Measurements from ENCODE around the gene VCX. TPM values are rescaled to one million over a fixed set of nuclear protein-coding genes. Genes with fewer than 3 reads are reported as not detected.

VCX gene
- polyA plus RNA-seq, 1 donor (not counting 4 experiments of a cell fraction or from before 2014, with no cell fraction given) = not detected

DNA sequence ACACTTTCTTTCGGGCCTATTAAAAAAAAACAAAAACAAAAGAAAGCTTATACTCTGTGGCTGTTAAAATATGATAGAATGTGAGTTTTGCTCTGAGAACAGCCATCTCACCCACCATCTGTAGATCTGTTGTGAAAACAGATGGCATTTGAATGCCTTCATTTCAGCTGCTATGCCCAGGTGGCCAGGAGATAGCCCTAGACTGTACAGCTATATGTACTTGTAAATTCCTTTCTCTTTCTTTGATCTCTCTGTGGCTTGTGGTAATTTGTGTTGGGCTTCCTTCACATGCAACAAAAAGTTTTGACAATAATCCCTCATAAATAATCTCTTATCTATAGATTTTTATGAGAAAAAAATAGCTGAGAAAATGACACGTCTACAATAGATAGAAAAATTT, 46.2 kb downstream of the VCX start:
- no peak for FAIRE-seq
- TF ChIP-seq EZH2 (IDR thresholded peaks at IDR 0.05; ENCODE audit: low read length) = no peak
- no peak for TF ChIP-seq CTCF (optimal IDR thresholded peaks at IDR 0.05 in 1 of 3, IDR thresholded peaks at IDR 0.05 in 1 of 3, conservative IDR thresholded peaks at IDR 0.05 in 1 of 3; ENCODE audit: extremely low read depth in 1 of 3, insufficient read depth in 2 of 3, low read length in 3 of 3)
- no peaks in the 10 kb centered on the region for H3K4me1 ChIP-seq (ENCODE audit: control insufficient read depth, extremely low read depth, insufficient read depth, low read length)
- dilution Hi-C loops (cut with MboI; ENCODE audit: extremely low pct_ligation_motif_present, low sequenced_read_pairs) = no loop called here
- H3K36me3 ChIP-seq (ENCODE audit: control insufficient read depth in 2 of 2, extremely low read depth in 1 of 2, insufficient read depth in 2 of 2, low read length in 2 of 2) = no peaks in the 10 kb centered on the region
- H3K4me2 ChIP-seq (ENCODE audit: control insufficient read depth, extremely low read depth, insufficient read depth, low read depth, low read length) = no peak overlapping the region
- H4K20me1 ChIP-seq (ENCODE audit: control insufficient read depth, extremely low read depth, insufficient read depth, low read length) = no peaks in the 10 kb centered on the region
- DNase-seq (ENCODE audit: low read depth, low spot score) = no peak
- H2AFZ ChIP-seq (ENCODE audit: control insufficient read depth, low read length) = no peak overlapping the region
- no peaks in the 10 kb centered on the region for H3K27me3 ChIP-seq (ENCODE audit: control insufficient read depth, extremely low read depth, insufficient read depth, low read length)
- H3K79me2 ChIP-seq (ENCODE audit: control insufficient read depth, insufficient read depth, low read length) = no peaks in the 10 kb centered on the region
- H3K4me3 ChIP-seq (ENCODE audit: control insufficient read depth in 2 of 3, extremely low read depth in 1 of 3, insufficient read depth in 2 of 3, low read depth in 1 of 3, low read length in 3 of 3) = no peak overlapping the region
- H3K9me3 ChIP-seq (ENCODE audit: control insufficient read depth, low read depth, low read length) = no peaks in the 10 kb centered on the region
- no peak overlapping the region for H3K27ac ChIP-seq (ENCODE audit: control insufficient read depth, insufficient read depth, low read length)
- no peak overlapping the region for H3K9ac ChIP-seq (ENCODE audit: control insufficient read depth, extremely low read depth, insufficient read depth, low read length)
- H3K9me1 ChIP-seq (ENCODE audit: control insufficient read depth, extremely low read depth, insufficient read depth, low read length) = no peaks in the 10 kb centered on the region

DNA sequence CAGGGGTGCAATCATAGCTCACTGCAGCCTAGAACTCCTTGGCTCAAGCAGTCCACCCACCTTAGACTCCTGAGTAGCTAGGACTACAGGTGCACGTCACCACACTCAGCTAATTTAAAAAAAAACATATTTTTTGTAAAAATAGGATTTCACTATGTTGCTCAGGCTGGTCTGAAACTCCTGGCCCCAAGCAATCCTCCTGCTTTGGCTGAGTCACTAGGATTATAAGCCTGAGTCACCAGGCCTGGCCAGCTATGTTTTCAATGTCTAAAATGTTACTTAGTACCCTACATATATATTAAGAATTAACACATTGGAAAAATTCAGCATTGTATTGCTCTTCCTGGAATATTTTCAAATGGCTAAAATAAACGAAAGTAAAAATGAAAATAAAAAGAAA, 46.7 kb downstream of the VCX start:
- no peak overlapping the region for H3K4me3 ChIP-seq (ENCODE audit: control insufficient read depth in 2 of 3, extremely low read depth in 1 of 3, insufficient read depth in 2 of 3, low read depth in 1 of 3, low read length in 3 of 3)
- no peak overlapping the region for H2AFZ ChIP-seq (ENCODE audit: control insufficient read depth, low read length)
- DNase-seq (ENCODE audit: low read depth, low spot score) (no peak), FAIRE-seq (no peak)
- H3K9me1 ChIP-seq (ENCODE audit: control insufficient read depth, extremely low read depth, insufficient read depth, low read length) = no peaks in the 10 kb centered on the region
- no peak overlapping the region for H3K9ac ChIP-seq (ENCODE audit: control insufficient read depth, extremely low read depth, insufficient read depth, low read length)
- H3K79me2 ChIP-seq (ENCODE audit: control insufficient read depth, insufficient read depth, low read length) = no peaks in the 10 kb centered on the region
- no peaks in the 10 kb centered on the region for H3K36me3 ChIP-seq (ENCODE audit: control insufficient read depth in 2 of 2, extremely low read depth in 1 of 2, insufficient read depth in 2 of 2, low read length in 2 of 2)
- TF ChIP-seq EZH2 (IDR thresholded peaks at IDR 0.05; ENCODE audit: low read length) = no peak
- no peak for TF ChIP-seq CTCF (optimal IDR thresholded peaks at IDR 0.05 in 1 of 3, IDR thresholded peaks at IDR 0.05 in 1 of 3, conservative IDR thresholded peaks at IDR 0.05 in 1 of 3; ENCODE audit: extremely low read depth in 1 of 3, insufficient read depth in 2 of 3, low read length in 3 of 3)
- no peaks in the 10 kb centered on the region for H3K27me3 ChIP-seq (ENCODE audit: control insufficient read depth, extremely low read depth, insufficient read depth, low read length)
- H3K4me2 ChIP-seq (ENCODE audit: control insufficient read depth, extremely low read depth, insufficient read depth, low read depth, low read length) = no peak overlapping the region
- dilution Hi-C loops (cut with MboI; ENCODE audit: extremely low pct_ligation_motif_present, low sequenced_read_pairs) = no loop called here
- H3K4me1 ChIP-seq (ENCODE audit: control insufficient read depth, extremely low read depth, insufficient read depth, low read length) = no peaks in the 10 kb centered on the region
- no peaks in the 10 kb centered on the region for H4K20me1 ChIP-seq (ENCODE audit: control insufficient read depth, extremely low read depth, insufficient read depth, low read length)
- H3K9me3 ChIP-seq (ENCODE audit: control insufficient read depth, low read depth, low read length) = no peaks in the 10 kb centered on the region
- no peak overlapping the region for H3K27ac ChIP-seq (ENCODE audit: control insufficient read depth, insufficient read depth, low read length)

Data from keratinocyte (primary cell).